Measurements from ENCODE around the gene PCYOX1L.
A peak's percentile ranks its signal among the peaks of the same experiment; 100 is the strongest.

PCYOX1L gene

GRCh38 chr5:149338364-149338763 is 19.5 kb upstream of the PCYOX1L start:
- no peak for DNase-seq

DNA sequence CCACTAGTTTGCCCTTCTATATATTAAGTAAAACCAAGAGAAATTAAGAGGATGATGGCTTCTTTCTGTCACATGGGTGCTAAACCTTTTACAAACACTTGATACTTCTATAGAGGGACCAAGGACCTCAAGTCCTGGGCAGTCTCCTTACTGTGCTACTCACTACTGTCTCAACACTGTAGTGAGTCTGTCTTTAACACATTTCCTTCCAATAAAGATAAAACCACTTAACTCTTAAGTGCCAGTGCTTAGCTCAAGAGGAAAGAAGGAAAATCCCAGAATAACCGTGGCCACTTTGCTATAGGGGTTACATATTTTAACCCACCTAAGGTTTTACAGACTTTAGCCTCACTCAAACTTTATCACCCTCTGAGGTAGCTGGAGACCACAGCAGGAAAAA is 16.9 kb upstream of the PCYOX1L start:
- DNase-seq, result no peak

DNA sequence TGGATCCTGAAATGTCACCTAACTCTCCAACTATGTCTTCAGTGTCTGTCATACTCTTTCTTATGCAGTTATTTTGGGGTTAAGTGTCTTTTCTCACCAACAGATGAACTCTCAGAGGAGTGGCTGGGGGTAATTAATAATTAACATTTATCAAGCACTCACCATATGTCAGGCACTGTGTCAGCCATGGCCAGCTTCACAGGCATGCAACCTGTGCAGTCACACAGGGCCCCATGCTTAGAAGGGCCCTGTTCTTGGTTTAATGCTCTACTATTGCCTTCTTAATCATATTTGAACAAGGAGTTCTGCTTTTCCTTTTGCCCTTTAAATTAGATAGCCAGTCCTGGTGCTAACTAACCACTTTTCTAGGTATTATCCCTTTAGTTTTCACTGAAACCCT is 16.0 kb upstream of the PCYOX1L start:
- no peak for DNase-seq

DNA sequence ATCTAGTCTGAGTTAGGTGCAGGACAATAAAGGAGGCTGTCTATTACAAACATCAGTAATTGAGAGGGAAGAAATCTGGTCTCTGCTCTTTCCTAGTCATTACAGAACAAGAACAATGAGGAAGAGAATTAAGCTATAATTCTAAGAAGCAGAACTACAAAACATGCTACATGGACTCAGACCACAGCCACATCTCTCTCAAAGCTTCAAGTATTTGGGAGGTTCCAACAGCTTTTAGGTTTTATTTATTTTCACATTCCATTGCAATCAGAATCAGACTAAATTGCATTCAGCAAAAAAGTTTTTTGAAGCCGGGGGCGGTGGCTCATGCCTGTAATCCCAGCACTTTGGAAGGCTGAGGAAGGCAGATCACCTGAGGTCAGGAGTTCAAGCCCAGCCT is 13.7 kb upstream of the PCYOX1L start:
- no peak for DNase-seq

DNA sequence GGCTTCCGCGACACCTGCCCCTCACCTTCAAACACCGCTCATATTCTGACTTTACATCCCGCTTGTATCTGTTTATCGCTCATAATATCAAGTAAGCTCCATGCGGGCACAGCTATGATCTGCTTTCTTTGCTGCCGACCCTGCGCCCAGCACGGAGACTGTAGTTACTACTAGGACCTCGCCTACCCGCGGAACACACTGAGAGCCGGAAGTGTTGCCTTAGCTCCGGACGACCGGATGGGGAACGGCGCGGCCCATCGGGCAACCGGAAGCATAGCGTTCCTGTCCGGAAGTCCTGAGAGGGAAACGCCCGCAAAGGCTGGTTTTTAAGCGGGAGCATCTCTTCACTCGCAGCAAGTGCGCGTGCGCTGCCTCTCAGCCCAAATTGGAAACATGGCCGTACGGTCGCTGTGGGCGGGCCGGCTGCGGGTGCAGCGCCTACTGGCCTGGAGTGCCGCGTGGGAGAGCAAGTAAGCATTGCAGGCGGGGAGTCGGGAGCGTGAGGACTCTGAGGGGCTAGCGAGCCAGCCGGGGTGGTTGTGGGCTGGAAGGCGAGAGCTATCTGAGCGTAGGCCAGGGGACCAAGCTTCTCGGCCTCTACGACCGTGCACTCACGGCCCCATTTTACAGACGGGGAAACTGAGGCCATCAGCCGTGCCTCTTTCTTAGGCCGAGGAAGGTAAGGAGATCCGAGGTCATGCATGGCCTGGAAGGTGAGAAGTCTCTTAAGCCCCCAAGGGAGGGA is 12.5 kb upstream of the PCYOX1L start, which contains the start of gene GRPEL2:
GRPEL2 (plus strand) TSS at position 353 of the 745 bp plus-strand sequence; CDS start at position 394, 41 bp downstream.
- DNase-seq, result no peak

- DNase-seq, result no peak
Observed at GRCh38 chr5:149345892-149346222, 12.0 kb upstream of the PCYOX1L start.

- DNase-seq, result no peak
Observed at GRCh38 chr5:149348518-149348917, 9.3 kb upstream of the PCYOX1L start.

- DNase-seq, result no peak
Observed at GRCh38 chr5:149349382-149349781, 8.5 kb upstream of the PCYOX1L start.

- no peak for DNase-seq
Observed at GRCh38 chr5:149352169-149352568, 5.7 kb upstream of the PCYOX1L start.

GRCh38 chr5:149353911-149354310 is 3.9 kb upstream of the PCYOX1L start:
- DNase-seq, result no peak

GRCh38 chr5:149355688-149356087 is 2.2 kb upstream of the PCYOX1L start:
- DNase-seq, result no peak

- no peak for DNase-seq
Observed at GRCh38 chr5:149356391-149356790, 1.5 kb upstream of the PCYOX1L start.

DNA sequence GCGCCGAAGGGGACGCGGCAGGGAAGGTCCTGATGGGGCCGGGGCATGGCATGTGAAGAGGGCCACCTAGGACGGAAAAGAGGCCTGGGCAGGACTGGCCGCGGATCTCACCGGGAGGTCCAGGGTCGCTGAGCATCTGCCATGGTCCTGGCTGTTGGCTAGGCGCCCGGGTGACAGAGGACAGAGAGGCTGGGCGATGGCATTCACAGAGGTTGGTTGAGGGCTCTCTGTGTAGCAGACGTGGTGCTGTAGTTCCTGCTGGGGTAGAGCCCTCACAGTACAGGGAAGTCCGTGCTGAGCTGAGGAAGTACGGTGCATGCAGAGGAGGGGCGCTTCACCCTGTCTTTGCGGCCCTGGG is 427 bp downstream of the PCYOX1L start:
- peak; percentile 33 for DNase-seq

DNA sequence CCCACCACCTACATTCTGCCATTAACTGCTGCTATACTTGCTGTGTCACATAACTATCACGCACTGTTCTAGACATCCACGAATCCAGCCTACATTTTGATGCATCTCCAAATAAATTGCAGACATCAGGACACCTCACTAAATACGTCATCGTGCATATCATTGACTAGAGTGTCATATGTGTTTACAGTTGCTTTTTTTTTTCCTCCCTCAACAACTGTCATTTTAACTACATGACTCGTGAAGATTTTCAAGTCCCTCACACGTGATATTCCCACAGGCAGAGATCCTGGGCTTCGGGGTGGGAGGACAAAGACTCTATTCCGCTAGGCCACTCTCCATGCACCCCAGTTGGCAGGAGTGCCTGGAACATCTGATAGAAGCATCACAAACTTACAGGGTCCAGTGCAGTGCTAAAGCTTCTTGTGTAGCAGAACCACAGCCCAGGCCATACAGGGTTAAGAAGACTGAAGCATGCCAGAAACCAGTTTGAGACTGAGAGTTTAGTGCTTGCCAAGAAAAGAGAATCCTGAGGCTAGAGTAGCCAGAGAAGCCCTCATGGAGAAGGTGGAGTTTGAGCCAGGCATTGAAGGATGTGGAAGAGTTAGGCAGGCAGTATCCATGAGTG is 1.1 kb downstream of the PCYOX1L start:
- DNase-seq, result no peak

GRCh38 chr5:149360272-149360671 is 2.4 kb downstream of the PCYOX1L start:
- no peak for DNase-seq

DNA sequence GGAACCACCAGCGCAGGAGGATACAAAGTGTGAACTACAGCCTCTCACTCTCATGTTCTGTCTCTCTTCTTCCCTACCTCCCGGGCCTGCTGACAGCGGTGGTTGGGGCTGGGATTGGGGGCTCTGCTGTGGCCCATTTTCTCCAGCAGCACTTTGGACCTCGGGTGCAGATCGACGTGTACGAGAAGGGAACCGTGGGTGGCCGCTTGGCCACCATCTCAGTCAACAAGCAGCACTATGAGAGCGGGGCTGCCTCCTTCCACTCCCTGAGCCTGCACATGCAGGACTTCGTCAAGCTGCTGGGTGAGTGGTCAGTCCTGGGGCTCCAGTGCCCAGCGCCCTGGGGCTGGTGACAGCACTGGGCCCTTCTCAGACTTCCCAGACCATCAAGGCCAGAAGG is 4.7 kb downstream of the PCYOX1L start:
- no peak for DNase-seq

GRCh38 chr5:149363358-149363757 is 5.5 kb downstream of the PCYOX1L start:
- no peak for DNase-seq

DNA sequence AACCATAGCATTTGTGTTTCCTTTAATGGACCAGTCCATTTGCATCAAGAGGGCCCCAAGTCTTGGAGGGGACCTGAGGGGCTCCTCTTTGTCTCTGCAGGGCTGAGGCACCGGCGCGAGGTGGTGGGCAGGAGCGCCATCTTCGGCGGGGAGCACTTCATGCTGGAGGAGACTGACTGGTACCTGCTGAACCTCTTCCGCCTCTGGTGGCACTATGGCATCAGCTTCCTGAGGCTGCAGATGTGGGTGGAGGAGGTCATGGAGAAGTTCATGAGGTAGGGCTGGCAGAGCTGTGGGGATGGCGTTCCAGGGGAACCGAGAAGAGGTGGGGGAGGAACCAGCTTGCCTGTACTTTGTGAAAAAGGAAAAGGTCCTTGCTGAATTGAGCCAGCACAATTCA is 6.1 kb downstream of the PCYOX1L start:
- DNase-seq, result no peak

DNA sequence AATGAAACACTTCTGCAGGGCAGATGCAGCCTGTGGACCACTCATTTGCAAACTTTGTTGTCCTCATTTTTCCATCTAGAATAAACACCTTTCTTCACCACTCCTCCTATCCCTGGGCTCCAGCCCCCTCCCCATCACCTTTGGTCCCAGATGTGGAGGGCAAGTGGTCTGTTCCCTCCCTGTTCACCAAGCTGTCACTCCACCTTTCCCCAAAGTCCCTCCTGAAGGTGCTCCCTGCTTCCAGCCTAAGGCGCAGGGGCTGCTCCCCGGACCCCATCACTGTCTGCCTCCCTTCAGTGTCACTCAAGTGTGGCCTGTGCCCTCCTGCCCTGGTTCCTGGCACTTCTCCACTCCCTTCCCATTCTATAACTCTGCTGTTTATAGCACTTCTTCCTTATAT is 6.9 kb downstream of the PCYOX1L start:
- DNase-seq, result no peak

- DNase-seq, result no peak
Observed at GRCh38 chr5:149365418-149365817, 7.6 kb downstream of the PCYOX1L start.

DNA sequence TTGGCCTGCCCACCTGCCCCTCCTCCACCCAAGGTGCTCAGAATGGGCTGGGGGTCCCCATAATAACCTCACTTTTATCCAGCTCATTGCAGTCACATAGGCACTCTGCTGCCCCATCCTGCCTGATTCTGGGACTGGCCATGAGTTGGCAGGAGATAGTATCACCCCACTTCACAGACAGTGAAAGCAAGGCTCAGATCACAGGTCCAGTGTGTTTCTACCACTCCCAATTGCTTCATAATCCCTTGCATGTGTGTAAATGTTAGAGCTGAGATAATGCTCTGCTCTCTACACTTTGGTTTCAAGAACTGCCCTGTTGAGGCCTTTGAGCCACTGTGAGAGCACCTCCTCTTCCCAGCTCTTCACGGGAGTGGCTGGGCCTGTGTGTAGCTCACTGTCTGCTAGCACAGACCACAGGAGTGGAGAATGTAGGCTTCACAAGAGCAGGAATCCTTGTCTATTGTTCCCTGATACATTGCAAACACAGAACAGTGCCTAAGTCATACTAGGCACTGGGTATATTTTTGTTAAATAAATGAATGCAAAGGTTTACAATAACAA is 8.4 kb downstream of the PCYOX1L start:
- DNase-seq, result no peak

DNA sequence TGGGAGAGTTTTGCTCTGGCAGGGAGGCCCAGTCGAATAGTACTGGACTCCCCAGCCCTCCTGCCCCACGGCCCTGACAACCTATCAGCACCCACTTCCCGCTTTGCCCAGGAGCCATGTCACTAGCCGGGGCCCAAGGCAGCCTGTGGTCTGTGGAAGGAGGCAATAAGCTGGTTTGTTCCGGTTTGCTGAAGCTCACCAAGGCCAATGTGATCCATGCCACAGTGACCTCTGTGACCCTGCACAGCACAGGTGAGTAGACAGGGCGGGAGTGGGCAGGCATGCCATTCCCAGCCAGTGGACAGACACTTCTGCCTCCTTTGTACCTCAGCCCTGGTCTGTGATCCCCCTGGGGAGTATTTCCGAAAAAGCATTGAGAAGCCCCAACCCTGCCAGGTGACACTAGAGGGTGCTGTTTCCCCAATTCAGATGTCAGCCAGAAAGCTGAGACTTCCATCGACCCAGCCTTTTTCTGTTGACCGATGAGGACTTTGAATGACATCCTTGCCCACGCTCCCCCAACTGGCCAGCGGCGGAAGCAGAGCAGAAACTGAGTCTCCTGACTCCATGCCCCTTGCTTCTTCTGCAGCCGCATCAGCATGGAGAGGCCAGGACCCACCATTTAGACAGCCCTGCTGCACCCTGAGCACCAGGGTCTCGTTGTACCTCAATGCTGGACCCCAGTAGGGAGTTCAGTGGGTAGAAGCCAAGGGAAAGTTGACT is 9.6 kb downstream of the PCYOX1L start:
- DNase-seq, result peak; percentile 27

DNA sequence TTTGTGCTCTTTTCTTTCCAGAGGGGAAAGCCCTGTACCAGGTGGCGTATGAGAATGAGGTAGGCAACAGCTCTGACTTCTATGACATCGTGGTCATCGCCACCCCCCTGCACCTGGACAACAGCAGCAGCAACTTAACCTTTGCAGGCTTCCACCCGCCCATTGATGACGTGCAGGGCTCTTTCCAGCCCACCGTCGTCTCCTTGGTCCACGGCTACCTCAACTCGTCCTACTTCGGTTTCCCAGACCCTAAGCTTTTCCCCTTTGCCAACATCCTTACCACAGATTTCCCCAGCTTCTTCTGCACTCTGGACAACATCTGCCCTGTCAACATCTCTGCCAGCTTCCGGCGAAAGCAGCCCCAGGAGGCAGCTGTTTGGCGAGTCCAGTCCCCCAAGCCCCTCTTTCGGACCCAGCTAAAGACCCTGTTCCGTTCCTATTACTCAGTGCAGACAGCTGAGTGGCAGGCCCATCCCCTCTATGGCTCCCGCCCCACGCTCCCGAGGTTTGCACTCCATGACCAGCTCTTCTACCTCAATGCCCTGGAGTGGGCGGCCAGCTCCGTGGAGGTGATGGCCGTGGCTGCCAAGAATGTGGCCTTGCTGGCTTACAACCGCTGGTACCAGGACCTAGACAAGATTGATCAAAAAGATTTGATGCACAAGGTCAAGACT is 10.3 kb downstream of the PCYOX1L start:
- DNase-seq, result no peak
